HG02571 (cell line): ENCODE data around the gene CFAP65.

ENCODE experiments used
- ATAC-seq: cut with Tn5 transposase; IDR thresholded peaks from one replicate; pipeline ENCODE4 v1.9.1; 2021; ENCODE audit warnings: mild to moderate bottlenecking, moderate library complexity; ENCODE audit not compliant: unreplicated experiment

CFAP65 gene

GRCh38 chr2:219062081-219062480 lies 20.8 kb upstream of the CFAP65 start:
- no peak for ATAC-seq

- ATAC-seq = no peak
These were observed 19.8 kb upstream of the CFAP65 start, which contains the start of gene IHH for GRCh38 chr2:219060821-219061791. IHH (minus strand) TSS chr2:219060921; CDS start chr2:219060467, 454 bp downstream.

DNA sequence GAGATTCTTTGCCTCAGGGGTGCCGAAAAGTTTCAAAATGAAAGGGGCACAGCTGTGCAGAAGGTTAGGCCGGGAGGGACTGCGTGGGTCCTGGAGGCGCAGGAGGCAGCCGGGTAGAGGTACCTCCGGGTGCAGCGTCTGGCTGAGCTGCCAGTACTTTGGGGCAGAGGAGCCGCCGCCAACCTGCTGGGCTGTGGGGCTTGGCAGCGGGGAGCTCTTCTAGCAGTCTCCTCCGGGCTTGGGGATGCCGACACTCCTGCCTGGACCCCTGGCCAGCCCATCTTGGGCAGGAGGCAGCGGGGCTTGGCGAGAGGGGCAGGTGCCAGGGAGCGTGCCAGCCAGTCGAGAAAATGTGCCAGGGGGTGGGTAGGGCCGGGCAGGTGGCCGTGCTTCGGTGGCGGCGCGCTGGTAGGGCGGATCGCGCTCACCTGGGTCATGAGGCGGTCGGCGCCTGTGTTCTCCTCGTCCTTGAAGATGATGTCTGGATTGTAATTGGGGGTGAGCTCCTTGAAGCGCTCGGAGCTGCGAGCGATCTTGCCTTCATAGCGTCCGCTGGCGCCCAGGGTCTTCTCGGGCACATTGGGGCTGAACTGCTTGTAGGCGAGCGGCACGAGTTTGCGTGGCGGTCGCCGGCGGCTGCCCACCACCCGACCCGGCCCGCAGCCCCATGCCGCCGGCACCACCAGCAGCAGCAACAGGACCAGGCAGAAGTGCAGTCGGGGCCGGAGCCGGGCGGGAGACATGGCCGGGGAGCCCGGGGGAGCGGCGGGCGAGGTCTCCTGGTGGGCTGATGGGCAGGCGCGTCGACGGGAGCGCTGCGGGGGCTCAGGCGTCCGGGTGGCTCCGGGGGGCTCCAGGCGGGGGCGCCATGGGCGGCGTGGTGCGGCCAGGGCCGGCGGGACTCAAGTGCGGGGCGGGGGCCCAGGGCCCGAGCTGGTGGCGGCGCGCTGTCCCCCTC lies 18.7 kb upstream of the CFAP65 start:
- ATAC-seq = no peak

- ATAC-seq = no peak
These were observed 18.0 kb upstream of the CFAP65 start for GRCh38 chr2:219059375-219059724.

- no peak for ATAC-seq
These were observed 17.4 kb upstream of the CFAP65 start for GRCh38 chr2:219058541-219059374.

DNA sequence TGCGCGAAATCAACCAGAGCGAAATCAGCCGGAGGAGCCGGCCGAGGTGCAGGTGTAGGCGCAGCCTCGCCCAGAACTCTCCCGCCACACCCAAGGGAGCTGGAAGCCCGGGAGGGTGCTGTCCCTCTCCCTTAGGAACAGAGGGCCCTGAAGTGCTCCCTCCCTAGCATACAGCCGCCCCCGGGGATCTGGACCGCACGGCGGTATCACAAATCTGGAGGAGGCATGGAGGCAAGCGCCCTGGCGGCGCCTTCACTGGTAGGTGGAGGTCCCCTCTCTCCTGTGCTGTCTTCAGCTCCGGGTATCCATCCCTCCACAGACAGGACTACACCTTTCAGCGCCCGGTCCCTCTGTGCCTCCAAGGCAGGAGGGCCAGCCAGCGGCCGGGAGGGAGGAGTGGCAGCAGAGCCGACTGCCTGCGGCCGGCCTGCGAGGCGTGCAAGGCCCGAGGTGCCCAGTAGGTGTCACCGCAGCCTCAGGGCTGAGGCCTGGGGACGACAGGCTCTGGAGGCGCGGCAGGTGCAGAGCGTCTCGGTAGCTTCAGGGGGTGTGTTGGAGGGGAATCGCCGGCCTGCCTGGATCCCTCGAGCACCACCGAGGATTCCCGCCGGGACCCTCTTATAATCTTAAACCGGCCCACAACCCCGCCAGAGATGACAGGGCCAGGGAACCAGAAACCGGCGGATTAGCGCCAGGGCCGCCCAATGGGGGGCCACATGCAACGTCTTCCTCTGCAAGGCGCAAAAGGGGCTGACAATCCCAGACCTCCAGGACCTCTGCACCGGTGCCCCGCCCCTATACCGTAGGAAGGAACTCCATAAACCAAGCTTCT lies 16.6 kb upstream of the CFAP65 start:
- ATAC-seq = peak; percentile 91

GRCh38 chr2:219056896-219057708 lies 15.8 kb upstream of the CFAP65 start:
- no peak for ATAC-seq

- no peak for ATAC-seq
These were observed 15.0 kb upstream of the CFAP65 start for GRCh38 chr2:219056176-219056895.

DNA sequence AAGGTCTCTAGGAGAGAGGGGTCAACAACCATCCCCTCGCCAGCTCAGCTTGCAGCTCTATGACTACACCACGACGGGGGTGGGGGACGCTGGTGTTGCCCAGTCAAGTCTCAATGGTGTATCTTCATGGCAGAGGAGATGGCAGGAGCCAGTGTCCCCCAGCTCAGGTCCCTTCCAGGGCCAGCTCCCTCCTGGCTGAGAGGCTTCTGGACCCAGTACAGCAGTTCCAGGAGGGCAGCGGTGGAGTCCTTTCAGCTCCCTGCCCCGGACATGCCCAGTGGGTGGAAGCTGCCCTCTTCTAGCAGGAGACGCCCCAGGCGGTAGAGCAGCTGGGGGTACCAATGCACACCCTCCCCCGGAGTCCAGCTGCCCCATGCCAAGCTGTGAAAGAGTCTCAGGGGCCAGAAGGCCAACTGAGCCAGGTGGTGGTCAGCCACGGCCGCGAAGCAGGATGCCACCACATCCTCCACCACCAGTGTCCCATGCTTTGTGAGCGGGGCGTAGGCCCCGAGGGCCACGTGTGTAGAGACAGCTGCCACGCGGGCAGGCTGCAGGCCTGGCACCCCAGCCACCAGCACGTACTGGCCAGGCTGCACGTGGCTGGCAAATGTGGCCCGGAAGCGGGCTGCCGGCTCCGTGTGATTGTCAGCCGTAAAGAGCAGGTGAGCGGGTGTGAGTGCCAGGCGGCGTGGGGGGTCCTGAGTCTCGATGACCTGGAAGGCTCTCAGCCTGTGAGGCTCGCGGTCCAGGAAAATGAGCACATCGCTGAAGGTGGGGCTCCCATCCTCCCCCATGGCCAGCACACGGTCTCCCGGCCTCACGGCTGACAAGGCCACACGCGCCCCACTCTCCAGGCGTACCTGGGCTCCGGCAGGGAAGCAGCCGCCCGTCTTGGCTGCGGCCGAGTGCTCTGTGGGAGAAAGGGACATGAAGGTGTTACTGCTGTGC lies 13.9 kb upstream of the CFAP65 start:
- ATAC-seq = no peak

DNA sequence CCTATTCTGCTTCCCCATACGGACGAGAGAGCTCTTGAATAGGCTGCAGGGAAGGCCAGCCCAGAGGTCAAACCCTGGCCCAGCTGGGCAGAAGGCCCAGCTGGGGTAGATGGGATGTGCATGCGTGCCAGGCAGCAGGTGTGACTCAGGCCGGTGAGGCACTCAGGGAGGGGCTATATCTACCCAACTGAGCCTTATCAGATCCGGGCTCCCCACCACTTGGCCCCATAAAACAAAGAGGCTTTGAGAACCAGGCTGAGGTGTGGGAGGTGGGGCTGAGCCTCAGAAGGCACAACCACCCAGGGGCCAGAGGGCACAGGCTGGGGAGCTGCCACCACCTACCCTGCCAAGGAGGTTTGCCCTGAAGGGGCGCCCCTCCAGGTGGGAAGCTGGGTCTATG lies 8.0 kb upstream of the CFAP65 start:
- no peak for ATAC-seq

GRCh38 chr2:219045937-219046550 lies 4.7 kb upstream of the CFAP65 start:
- no peak for ATAC-seq

DNA sequence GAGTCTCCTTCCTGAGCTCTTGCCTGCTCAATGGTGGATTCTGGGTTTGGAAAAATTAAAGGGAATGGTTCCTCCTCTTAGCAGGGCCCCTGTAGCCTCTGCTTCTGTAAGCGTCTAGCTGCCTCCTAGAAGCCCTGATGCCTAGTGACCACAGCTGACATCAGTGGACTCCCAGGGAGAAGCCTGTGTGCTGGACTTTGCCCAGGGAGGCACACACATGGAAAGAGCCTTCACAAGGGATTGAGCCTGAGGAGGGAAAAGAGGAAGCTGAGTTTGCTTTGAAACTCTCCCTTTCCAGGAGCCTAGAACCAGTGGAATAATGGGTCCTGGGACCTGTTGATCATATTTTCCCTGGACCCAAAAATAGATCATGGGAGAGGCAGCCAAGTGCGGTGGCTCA lies 1.4 kb upstream of the CFAP65 start:
- ATAC-seq = no peak

DNA sequence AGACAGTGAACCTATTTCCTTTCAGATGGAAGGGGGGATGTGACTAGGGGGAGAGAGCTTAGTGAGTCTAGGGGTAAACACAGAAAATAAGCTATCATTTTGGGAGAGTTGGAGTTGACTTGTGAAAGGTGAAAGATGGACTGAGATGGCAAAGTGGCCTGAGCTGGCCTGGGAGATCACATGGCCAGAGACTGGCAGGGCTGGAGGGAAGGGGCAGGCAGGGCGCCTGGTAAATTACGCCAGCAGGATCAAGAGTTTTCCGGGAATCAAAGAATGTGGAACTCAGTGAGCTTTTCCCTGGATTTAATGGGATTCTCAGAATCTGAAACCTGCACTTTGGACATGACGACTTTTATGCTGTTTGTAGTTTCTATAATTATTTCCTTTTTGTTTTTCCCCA lies 841 bp upstream of the CFAP65 start:
- no peak for ATAC-seq

- no peak for ATAC-seq
These were observed 2.7 kb downstream of the CFAP65 start for GRCh38 chr2:219038600-219038999.

- no peak for ATAC-seq
These were observed 3.4 kb downstream of the CFAP65 start for GRCh38 chr2:219037783-219038499.

DNA sequence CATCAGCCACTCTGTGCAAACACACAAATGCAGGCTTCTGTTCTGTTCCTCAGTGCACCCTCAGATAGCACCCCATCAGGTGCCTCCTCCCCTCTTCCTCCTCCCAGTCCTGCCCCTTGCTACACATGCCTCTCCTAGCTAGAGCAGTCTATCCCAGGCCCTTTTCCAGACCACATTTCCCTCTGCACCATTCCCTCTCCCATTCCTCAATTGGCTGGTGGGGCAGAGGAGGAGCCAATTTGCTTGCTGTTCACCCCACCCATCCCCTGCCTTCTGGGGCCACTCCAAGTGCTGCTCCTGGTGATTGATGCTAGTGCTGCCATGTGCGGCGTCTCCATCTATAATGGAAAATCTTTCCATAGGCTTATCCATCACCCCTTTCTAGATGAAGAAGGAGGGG lies 5.4 kb downstream of the CFAP65 start:
- no peak for ATAC-seq
